ENCODE data around the gene ZNF579. TPM values are rescaled to one million over a fixed set of nuclear protein-coding genes. Genes with fewer than 3 reads are reported as not detected.

Gene ZNF579
- total and polyA plus RNA-seq, 2 of the 13 experiments (the other 11 are each of a cell fraction or from before 2014, with no cell fraction given) = 2.1 to 2.9 TPM

DNA sequence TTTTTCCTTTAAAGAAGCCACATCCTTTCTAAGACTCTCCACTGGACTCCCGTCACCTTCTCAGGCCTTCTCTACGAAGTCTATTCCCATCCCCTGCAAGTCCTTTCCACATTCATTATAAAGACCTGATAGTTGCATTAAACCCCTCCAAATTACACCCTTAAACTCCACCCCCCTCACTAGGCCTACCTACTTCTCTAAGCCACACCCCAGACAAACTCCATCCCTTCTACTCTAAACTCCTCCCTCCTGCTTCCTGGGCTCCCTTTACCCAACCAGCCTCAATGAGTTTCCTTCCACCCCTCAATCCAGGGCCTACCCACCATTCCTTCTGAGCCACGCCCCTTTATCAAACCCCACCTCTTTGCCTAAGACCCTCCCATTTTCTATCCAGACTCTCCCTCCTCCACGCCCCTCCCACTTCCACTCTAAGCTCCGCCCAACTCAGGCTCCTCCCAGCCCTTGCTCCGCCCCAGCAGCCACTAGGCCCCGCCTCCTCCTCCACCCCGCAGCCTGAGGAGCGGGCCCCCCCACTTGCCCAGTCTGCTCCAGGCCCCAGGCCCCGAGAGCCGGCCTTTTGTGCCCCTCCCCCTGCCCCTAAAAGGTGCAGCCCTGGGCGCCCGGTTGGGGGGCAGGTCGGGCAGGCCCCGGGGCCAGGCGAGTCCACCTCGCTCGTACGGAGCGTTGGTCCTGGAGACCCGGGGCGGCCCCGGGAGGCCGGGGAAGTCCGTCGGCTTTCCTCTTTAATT lies 18.2 kb upstream of the ZNF579 start (continued):
- TF ChIP-seq PAWR (CRISPR knock-in tag; IDR thresholded peaks at IDR 0.05; ENCODE audit: borderline replicate concordance) (no peak), TBP (CRISPR knock-in tag; IDR thresholded peaks at IDR 0.05) (no peak), RFXAP (CRISPR knock-in tag; IDR thresholded peaks at IDR 0.05; ENCODE audit: borderline replicate concordance) (peak; percentile 66; the same call in 1 of the 2 replicates), NFRKB (IDR thresholded peaks at IDR 0.05) (no peak), TOE1 (CRISPR knock-in tag; IDR thresholded peaks at IDR 0.05) (no peak), SMYD3 (CRISPR knock-in tag; IDR thresholded peaks at IDR 0.05) (no peak), SKI (IDR thresholded peaks at IDR 0.05; ENCODE audit: partially characterized antibody) (no peak), ZBTB44 (CRISPR knock-in tag; IDR thresholded peaks at IDR 0.05) (peak; percentile 19; the same call in 1 of the 2 replicates), TARDBP (CRISPR knock-in tag; IDR thresholded peaks at IDR 0.05) (no peak), TAF1 (CRISPR knock-in tag; IDR thresholded peaks at IDR 0.05) (peak; percentile 83), MEIS2 (CRISPR knock-in tag; IDR thresholded peaks at IDR 0.05) (no peak), ZNF207 (IDR thresholded peaks at IDR 0.05; ENCODE audit: borderline replicate concordance) (no peak), KLF13 (CRISPR knock-in tag; IDR thresholded peaks at IDR 0.05) (no peak), TERF1 (CRISPR knock-in tag; IDR thresholded peaks at IDR 0.05) (no peak), NONO (IDR thresholded peaks at IDR 0.05) (no peak), NONO (CRISPR knock-in tag; conservative IDR thresholded peaks at IDR 0.05) (0 out of 2 replicates have a peak, but pooled peaks have one; percentile 10), DPF2 (CRISPR knock-in tag; IDR thresholded peaks at IDR 0.05; ENCODE audit: borderline replicate concordance, low read depth) (no peak), REST (IDR thresholded peaks at IDR 0.05; ENCODE audit: borderline replicate concordance in 1 of 2, low read depth in 1 of 2, low read length in 2 of 2) (peak in 1 of 2 experiments; percentile 40; a peak in 1 of 4 replicates), TCF12 (IDR thresholded peaks at IDR 0.05) (no peak), TCF12 (CRISPR knock-in tag; IDR thresholded peaks at IDR 0.05) (peak; percentile 51; the same call in 1 of the 2 replicates), ZNF781 (CRISPR knock-in tag; IDR thresholded peaks at IDR 0.05; ENCODE audit: borderline replicate concordance, not compliant biosample characterization) (no peak), ATRX (CRISPR knock-in tag; IDR thresholded peaks at IDR 0.05; ENCODE audit: borderline replicate concordance) (no peak)
- TF ChIP-seq, protein P1, sequence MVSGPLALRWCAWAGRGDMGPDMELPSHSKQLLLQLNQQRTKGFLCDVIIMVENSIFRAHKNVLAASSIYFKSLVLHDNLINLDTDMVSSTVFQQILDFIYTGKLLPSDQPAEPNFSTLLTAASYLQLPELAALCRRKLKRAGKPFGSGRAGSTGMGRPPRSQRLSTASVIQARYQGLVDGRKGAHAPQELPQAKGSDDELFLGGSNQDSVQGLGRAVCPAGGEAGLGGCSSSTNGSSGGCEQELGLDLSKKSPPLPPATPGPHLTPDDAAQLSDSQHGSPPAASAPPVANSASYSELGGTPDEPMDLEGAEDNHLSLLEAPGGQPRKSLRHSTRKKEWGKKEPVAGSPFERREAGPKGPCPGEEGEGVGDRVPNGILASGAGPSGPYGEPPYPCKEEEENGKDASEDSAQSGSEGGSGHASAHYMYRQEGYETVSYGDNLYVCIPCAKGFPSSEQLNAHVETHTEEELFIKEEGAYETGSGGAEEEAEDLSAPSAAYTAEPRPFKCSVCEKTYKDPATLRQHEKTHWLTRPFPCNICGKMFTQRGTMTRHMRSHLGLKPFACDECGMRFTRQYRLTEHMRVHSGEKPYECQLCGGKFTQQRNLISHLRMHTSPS (CRISPR knock-in tag; IDR thresholded peaks at IDR 0.05; ENCODE audit: low read depth) = no peak; the same call in 1 of the 2 replicates
